ES-I3 (cell line): ENCODE data around the gene ZC3H7A.

Experiments used
- H3K36me3 ChIP-seq: 2 replicates; pipeline ENCODE4 v1.6.1; 2013; ENCODE audit warnings: mild to moderate bottlenecking, low read length, control low read depth, moderate library complexity; ENCODE audit not compliant: insufficient read depth
- H3K4me1 ChIP-seq: 2 replicates; pipeline ENCODE4 v1.6.1; 2013; ENCODE audit warnings: mild to moderate bottlenecking, control low read depth, low read length; ENCODE audit not compliant: insufficient read depth
- H3K9ac ChIP-seq: 2 replicates; pipeline ENCODE4 v1.6.1; 2013; ENCODE audit warnings: low read depth, mild to moderate bottlenecking, low read length, moderate library complexity
- H3K9me3 ChIP-seq: 2 replicates; pipeline ENCODE4 v1.6.1; 2013; ENCODE audit warnings: mild to moderate bottlenecking, low read length, moderate library complexity; ENCODE audit not compliant: control insufficient read depth, insufficient read depth

ZC3H7A gene

DNA sequence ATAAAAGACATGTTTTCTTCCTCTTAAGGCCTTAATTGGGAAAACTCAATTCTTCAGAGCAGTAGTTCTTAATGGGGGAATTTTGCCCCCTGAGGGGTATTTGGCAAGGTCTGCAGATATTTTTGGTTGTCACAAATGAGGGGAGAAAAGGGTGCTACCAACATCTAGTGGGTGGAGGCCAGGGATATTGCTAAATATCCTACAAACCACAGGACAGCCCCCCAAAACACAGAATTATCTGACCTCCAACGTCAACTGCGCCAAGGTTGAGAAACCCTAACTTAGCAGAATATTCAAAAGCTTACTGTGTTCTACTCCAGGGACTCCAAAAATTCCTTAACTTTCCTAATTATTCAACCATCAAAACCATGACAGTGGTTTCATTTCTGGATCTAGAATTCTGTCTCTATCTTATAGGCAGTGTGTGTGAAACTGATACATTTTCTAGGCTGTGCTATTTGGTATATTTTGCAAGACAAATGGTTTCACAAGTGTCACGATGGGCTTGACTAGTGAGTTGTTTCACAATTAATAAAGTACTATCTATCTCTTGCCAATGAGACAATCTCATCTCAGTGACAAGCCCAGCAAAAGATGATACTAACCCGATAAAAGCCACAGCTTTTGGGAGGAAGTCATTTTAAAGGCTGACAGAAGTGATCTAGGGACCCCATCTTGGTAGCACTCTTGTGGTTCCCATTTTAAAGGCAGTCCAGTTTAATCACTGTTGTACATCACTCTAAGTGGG is 69.1 kb downstream of the ZC3H7A start:
- Histone ChIP-seq H3K9me3 (no peaks in the 10 kb centered on the region), H3K9ac (no peak overlapping the region), H3K4me1 (no peaks in the 10 kb centered on the region), H3K36me3 (peaks cover 3% of the 10 kb centered on the region; the same call in 1 of the 2 replicates)

DNA sequence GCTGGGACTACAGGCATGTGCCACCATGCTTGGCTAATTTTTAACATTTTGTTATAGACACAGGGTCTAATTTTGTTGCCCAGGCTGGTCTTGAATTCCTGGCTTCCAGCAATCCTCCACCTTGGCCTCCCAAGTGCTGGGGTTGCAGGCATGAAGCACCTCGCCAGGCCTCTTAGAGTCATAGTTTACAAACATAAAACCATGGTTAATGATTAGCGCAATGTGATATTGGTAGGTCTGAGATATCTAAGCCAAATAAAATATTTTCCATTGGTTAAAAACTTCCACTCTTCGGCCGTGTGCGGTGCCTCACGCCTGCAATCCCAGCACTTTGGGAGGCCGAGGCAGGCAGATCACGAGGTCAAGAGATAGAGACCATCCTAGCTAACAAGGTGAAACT is 71.0 kb downstream of the ZC3H7A start:
- Histone ChIP-seq H3K9me3 (no peaks in the 10 kb centered on the region), H3K9ac (no peak overlapping the region), H3K4me1 (no peaks in the 10 kb centered on the region), H3K36me3 (no peaks in the 10 kb centered on the region; the same call in 1 of the 2 replicates)

DNA sequence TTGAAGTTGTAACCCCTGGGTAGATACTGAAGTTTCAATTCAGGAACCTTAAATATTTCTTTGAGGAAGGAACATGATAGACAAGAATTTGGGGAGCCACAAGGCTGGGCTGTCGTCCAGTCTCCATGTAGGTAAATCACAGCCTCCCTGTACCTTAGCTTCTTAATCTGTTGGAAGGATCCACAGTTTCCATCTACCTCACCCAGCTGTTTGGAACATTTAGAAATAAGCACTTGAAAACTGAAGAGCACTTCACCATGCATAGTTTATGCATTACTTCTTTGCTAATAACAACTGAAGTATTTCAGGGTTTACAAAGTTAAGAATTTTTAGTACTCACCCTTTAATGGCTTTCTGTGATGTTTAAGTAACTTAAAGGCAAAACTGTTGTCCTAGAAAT is 71.6 kb downstream of the ZC3H7A start:
- Histone ChIP-seq H3K36me3 (no peaks in the 10 kb centered on the region; the same call in 1 of the 2 replicates), H3K4me1 (no peaks in the 10 kb centered on the region), H3K9me3 (no peaks in the 10 kb centered on the region), H3K9ac (no peak overlapping the region)

DNA sequence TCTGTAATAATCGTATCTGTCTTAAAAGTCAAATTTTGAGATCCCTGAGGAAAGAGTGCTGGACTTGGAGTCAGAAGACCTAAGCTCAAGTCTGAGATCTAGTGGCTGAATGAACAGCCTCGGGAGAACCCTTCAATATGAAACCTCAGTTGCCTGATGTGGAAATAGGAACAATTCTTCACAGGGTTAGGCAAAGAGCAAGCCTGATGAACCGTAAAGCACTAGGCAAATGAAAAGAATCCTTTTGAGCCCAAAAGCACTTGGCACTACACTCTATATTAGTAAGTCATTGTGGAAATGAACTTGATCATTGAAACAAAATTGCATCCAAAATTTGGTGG is 74.6 kb downstream of the ZC3H7A start:
- H3K36me3 ChIP-seq, result no peaks in the 10 kb centered on the region

DNA sequence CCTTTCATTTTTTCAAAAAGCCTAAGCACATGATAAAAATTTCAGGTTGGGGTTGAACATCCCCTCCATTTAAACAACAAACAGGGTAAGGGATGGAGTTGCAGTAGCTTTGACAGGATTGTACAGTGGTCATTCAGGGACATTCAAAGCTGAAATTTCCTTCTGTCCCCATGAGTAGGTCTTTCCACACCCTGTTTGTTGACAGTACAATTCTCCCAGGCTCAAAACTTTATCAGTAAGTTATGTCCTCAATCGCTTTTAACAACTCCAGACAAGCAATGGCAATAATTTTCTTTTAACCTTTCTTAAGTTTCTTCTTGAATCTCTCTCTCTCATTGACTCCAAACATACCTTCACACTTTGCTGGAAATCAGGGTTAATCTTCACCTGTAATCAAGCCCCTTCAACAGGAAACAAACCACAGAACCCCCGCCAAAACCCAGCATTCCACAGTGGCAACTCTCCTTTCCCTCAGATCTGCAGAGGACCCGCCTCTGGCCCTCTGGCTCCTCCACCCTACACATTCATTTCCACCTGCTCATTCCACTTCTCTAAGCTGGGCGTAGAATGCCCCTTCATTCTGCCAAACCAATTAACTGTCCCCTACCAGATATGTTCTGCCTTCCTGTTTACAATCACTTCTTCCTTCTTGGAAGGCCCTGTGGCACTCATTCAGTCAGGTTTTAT is 75.1 kb downstream of the ZC3H7A start:
- Histone ChIP-seq H3K9ac (no peak overlapping the region), H3K9me3 (no peaks in the 10 kb centered on the region), H3K4me1 (no peaks in the 10 kb centered on the region), H3K36me3 (no peaks in the 10 kb centered on the region)

More for the DNA sequence above, 74.6 kb downstream of the ZC3H7A start:
- Histone ChIP-seq H3K4me1 (no peaks in the 10 kb centered on the region), H3K9me3 (no peaks in the 10 kb centered on the region), H3K9ac (no peak overlapping the region)

DNA sequence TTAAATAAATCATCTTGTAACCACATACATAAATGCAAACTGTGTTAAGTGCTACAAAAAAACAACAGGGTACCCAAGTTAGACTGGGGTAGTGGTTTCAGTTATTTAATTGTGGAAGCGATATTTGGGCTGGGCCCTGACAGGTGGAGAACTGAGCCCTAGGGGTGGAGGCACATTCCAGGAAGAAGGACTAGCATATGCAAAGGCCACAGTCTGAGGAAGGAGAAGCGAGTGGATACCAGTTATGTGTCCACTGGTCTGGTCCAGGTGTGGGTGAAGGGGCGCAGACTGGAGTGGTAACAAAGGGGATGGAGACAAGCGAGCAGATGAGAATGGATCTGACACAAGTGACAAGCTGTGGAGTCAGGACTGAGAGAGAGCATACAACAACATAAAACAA is 77.3 kb downstream of the ZC3H7A start:
- Histone ChIP-seq H3K4me1 (no peaks in the 10 kb centered on the region), H3K36me3 (no peaks in the 10 kb centered on the region), H3K9ac (no peak overlapping the region), H3K9me3 (no peaks in the 10 kb centered on the region)

DNA sequence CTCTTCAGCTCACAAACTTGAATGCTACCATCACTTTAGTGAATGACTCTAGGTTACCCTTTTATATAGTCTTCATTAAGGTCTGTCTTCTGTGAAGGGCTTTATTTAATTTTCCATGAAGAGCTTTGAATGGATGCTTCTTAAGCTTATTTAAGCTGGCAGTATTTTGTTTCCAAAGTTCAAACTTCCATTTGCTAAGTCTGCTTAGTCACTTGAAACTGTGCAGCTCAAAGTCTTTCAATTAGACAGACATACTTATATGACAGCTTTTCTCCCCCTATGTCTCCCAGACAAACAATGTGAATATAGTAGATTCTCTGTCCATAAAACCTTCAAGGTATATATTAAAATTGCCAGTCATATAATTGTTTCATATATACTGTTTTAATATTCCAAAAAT is 77.9 kb downstream of the ZC3H7A start:
- H3K36me3 ChIP-seq, result no peaks in the 10 kb centered on the region
- no peaks in the 10 kb centered on the region for H3K9me3 ChIP-seq
- no peaks in the 10 kb centered on the region for H3K4me1 ChIP-seq
- no peak overlapping the region for H3K9ac ChIP-seq

DNA sequence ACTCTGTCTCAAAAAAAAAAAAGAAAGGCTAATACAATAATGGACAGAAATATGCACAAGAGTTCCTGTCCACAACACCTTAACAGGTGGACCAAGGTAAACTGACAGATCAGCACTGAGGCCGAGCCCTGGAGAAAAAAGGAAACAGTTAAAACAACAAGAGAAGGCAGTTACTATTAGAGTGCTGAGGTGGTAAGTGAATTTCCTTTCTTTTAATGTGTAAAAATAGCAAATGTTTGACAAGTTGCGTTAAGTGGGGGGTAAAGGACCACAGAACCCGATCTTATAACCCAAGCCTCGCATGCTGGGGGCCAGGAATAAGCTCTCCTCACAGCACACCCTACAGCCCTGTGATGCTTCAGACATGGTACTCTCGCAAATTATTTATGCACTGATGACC is 79.2 kb downstream of the ZC3H7A start:
- no peaks in the 10 kb centered on the region for H3K36me3 ChIP-seq
- H3K4me1 ChIP-seq, result no peaks in the 10 kb centered on the region
- no peaks in the 10 kb centered on the region for H3K9me3 ChIP-seq
- H3K9ac ChIP-seq, result no peak overlapping the region

DNA sequence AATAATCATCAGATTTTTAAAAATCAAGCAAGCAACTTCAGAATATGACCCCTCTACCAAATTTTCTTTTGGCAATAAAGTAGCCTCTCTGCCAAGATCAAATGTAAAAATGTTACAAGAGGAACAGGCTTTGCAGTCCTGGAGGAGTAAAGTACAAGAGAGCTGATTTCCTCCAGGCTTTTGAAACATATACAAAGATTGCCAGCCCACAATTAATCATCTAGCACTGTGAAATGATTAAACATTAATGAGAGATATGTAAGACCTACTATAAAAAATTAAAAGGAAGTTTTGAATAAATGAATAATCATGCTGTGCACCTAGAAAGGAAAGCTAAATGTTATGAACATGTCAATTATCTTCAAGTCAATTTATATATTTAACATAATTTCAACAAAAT is 80.7 kb downstream of the ZC3H7A start:
- Histone ChIP-seq H3K9me3 (no peaks in the 10 kb centered on the region), H3K36me3 (no peaks in the 10 kb centered on the region), H3K4me1 (no peaks in the 10 kb centered on the region), H3K9ac (no peak overlapping the region)

DNA sequence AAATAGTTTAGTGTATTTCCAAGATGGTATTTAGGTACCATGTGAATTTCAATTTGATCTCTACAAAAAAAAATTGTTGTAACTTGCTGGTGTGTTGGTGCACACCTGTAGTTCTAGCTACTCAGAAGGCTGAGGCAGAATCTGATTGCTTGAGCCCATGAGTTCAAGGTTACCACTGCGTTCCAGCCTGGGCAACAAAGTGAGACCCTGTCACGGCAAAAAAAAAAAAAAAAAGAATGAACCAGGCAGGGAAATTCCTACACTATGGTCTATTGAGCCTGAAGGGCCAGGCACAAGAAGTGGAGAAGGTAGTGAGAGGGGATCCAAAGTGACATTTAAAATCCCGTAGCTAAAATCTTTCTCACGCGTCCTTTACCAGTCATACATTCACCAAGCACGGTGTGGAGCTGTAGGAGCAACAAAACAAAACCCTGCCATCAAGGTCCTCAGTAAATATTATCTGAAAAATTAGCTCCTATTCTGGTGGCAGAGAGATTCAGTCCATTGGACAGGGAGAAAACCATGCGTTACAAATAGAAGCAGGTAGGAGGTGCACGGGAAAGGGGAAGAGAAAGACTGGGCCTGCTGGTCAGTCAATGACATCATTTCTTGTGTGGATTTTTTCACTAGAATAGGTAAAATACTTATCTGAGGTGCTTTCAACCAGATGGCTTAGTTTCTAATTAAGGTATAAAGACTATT is 81.7 kb downstream of the ZC3H7A start:
- H3K9me3 ChIP-seq, result no peaks in the 10 kb centered on the region
- H3K4me1 ChIP-seq, result no peaks in the 10 kb centered on the region
- no peak overlapping the region for H3K9ac ChIP-seq
- H3K36me3 ChIP-seq, result no peaks in the 10 kb centered on the region

DNA sequence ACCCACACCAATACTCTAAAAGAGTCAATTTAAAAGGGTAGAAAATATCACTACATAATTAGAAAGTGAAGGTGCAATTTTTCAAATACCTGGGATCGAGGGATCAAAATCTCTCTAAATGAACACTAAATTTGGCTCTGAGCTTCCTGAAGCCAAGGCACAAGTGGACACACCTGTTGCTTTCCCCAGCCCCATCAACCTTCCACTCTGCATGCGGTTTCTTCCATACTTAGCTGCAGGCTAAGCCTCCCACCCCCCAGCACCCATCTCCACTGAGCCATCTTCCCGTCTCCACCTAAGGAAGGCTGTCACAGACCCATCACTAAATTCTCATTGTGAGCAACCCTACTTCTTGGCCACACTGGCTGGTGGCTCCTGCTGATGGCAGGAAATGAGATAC is 84.9 kb downstream of the ZC3H7A start:
- Histone ChIP-seq H3K9me3 (no peaks in the 10 kb centered on the region), H3K4me1 (no peaks in the 10 kb centered on the region), H3K36me3 (no peaks in the 10 kb centered on the region), H3K9ac (no peak overlapping the region)

DNA sequence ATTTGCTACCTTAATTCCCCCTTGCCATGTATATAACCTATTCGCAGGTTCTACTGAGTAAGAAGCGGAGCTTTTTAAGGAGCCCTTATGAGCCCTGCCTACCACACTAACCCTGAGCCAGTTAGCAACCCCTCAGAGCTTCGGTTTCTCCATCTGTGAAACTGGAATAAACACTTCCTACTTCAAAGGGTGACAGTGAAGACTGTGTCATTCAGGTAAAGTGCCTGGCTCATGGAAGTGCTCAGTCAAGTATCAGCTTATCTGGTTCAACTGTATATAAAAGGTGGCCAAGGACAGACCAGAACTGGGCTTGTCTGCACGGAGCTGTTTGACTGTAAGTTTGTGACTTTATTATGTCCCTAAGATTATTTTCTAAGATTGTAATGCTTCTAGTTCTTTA is 85.4 kb downstream of the ZC3H7A start:
- Histone ChIP-seq H3K36me3 (no peaks in the 10 kb centered on the region), H3K9me3 (no peaks in the 10 kb centered on the region), H3K4me1 (no peaks in the 10 kb centered on the region), H3K9ac (no peak overlapping the region)

DNA sequence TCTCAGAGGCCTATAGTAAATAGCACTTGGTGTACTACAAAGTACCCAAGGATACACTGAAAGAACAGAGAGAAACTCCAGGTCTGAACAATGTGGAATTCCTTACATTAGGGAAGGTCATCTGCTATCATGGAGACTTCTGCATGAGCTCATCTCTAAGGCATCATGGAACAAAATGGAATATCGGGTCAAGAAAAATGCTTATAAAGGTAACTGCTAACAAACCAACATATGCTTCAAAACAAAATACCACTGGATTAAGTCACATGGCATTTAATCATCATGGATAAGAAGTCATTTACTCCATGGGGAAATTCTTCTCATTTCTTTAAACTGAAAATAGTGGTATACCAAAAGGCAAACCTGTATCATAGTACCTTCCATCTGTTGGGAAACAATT is 88.6 kb downstream of the ZC3H7A start:
- no peaks in the 10 kb centered on the region for H3K4me1 ChIP-seq
- H3K9ac ChIP-seq, result no peak overlapping the region
- H3K9me3 ChIP-seq, result no peaks in the 10 kb centered on the region
- H3K36me3 ChIP-seq, result no peaks in the 10 kb centered on the region

DNA sequence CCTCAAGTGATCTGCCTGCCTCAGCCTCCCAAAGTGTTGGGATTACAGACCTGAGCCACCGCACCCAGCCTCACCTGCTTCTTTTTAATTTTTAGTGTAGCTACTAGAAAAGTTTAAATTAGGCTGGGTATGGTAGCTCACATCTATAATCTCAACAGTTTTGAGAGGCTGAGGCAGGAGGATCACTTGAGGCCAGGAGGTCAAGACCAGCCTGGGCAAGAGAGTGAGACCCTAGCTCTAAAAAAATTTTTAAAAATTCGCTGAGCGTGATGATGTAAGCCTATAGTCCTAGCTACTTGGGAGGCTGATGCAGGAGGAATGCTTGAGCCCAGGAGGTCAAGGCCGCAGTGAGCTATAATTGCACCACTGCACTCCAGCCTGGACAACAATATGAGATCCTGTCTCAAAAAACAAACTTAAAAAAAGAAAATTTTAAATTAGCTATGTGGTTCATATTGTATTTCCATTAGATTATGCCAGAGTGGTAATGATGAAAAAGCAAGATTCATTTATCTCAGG is 89.3 kb downstream of the ZC3H7A start:
- Histone ChIP-seq H3K4me1 (no peaks in the 10 kb centered on the region), H3K36me3 (peaks cover 2% of the 10 kb centered on the region; the same call in 1 of the 2 replicates), H3K9me3 (no peaks in the 10 kb centered on the region), H3K9ac (no peak overlapping the region)
